Femur (tissue), 1 donor: ENCODE results near the gene LRCH1.

Source experiments
- DNase-seq: peaks from one replicate; pipeline ENCODE4 v3.0.0-alpha.2; 2017

The LRCH1 gene

GRCh38 chr13:46667687-46668281 is 114.8 kb downstream of the LRCH1 start:
- DNase-seq = no peak

- no peak for DNase-seq
These were observed 115.3 kb downstream of the LRCH1 start for GRCh38 chr13:46668302-46668720.

GRCh38 chr13:46668931-46669525 is 116.1 kb downstream of the LRCH1 start:
- no peak for DNase-seq

- DNase-seq = no peak
These were observed 119.5 kb downstream of the LRCH1 start for GRCh38 chr13:46672338-46673090.

- DNase-seq = no peak
These were observed 122.0 kb downstream of the LRCH1 start for GRCh38 chr13:46675016-46675415.

- no peak for DNase-seq
These were observed 123.4 kb downstream of the LRCH1 start for GRCh38 chr13:46676378-46676725.

- peak; percentile 46 for DNase-seq
These were observed 126.6 kb downstream of the LRCH1 start for GRCh38 chr13:46679369-46680120.

- no peak for DNase-seq
These were observed 129.0 kb downstream of the LRCH1 start for GRCh38 chr13:46682015-46682414.

GRCh38 chr13:46682707-46683106 is 129.7 kb downstream of the LRCH1 start:
- DNase-seq = no peak

- no peak for DNase-seq
These were observed 130.8 kb downstream of the LRCH1 start for GRCh38 chr13:46683676-46684260.

- DNase-seq = no peak
These were observed 131.5 kb downstream of the LRCH1 start for GRCh38 chr13:46684287-46685001.

GRCh38 chr13:46685006-46685730 is 132.2 kb downstream of the LRCH1 start:
- DNase-seq = peak; percentile 34

GRCh38 chr13:46686171-46686570 is 133.2 kb downstream of the LRCH1 start:
- no peak for DNase-seq

- no peak for DNase-seq
These were observed 134.8 kb downstream of the LRCH1 start for GRCh38 chr13:46687810-46688209.

GRCh38 chr13:46688306-46688705 is 135.3 kb downstream of the LRCH1 start:
- DNase-seq = no peak

GRCh38 chr13:46698014-46698413 is 145.0 kb downstream of the LRCH1 start:
- no peak for DNase-seq

- DNase-seq = no peak
These were observed 146.0 kb downstream of the LRCH1 start for GRCh38 chr13:46698910-46699460.

- no peak for DNase-seq
These were observed 159.6 kb downstream of the LRCH1 start for GRCh38 chr13:46712524-46712923.

GRCh38 chr13:46715363-46715762 is 162.4 kb downstream of the LRCH1 start:
- no peak for DNase-seq

- no peak for DNase-seq
These were observed 163.9 kb downstream of the LRCH1 start for GRCh38 chr13:46716821-46717220.

GRCh38 chr13:46717275-46717674 is 164.3 kb downstream of the LRCH1 start:
- no peak for DNase-seq
